Kidney (tissue), 14 donors: Measurements from ENCODE around the gene C11orf54. TPM values are rescaled to one million over a fixed set of nuclear protein-coding genes. Genes with fewer than 3 reads are reported as not detected.

Source experiments
- DNase-seq, 5 donors: peaks; one replicate each; pipeline ENCODE4 v3.0.0-alpha.2; 2013 to 2020
- FAIRE-seq: peaks from 2 replicates; lab custom pipeline; 2012; peaks lifted over from hg19 to GRCh38; lab: Jason Lieb, UNC
- H3K27ac ChIP-seq, 2 donors: one replicate each; pipeline ENCODE4 v1.7.0; 2013; ENCODE audit warnings: low read depth in 2 of 2, low read length in 2 of 2, inconsistent platforms in 1 of 2
- H3K27me3 ChIP-seq: one replicate; pipeline ENCODE4 v1.7.1; 2013; ENCODE audit warnings: low read length, inconsistent platforms; ENCODE audit not compliant: control insufficient read depth, insufficient read depth
- H3K36me3 ChIP-seq, 3 donors: one replicate each; pipeline versions ENCODE4 v1.7.0 to v1.7.1; 2013; ENCODE audit warnings: low read length in 3 of 3, control low read depth in 1 of 3, inconsistent platforms in 1 of 3; ENCODE audit not compliant: insufficient read depth in 3 of 3, control insufficient read depth in 2 of 3
- H3K4me1 ChIP-seq, 3 donors: one replicate each; pipeline versions ENCODE4 v1.7.0 to v1.7.1; 2013; ENCODE audit warnings: low read length in 3 of 3, inconsistent platforms in 1 of 3, low read depth in 1 of 3; ENCODE audit not compliant: control insufficient read depth in 2 of 3, insufficient read depth in 2 of 3
- H3K4me3 ChIP-seq, 3 donors: one replicate each; pipeline versions ENCODE4 v1.7.0 to v1.8.1; 2013; ENCODE audit warnings: low read length in 3 of 3, control low read depth in 1 of 3, inconsistent platforms in 1 of 3
- H3K9ac ChIP-seq, 3 donors: one replicate each; pipeline versions ENCODE4 v1.7.0 to v1.7.1; 2013; ENCODE audit warnings: low read length in 3 of 3, control low read depth in 1 of 3, inconsistent platforms in 1 of 3
- H3K9me3 ChIP-seq, 3 donors: one replicate each; pipeline versions ENCODE4 v1.7.0 to v1.7.1; 2013; ENCODE audit warnings: low read length in 3 of 3, control low read depth in 1 of 3, inconsistent platforms in 1 of 3; ENCODE audit not compliant: control insufficient read depth in 2 of 3, insufficient read depth in 1 of 3
- intact Hi-C: fragments of 100-400 bp; cut with DNase I; formaldehyde crosslinking; loops from one replicate; pipeline ENCODE4 v1.11.1; 2022
- polyA plus RNA-seq: library from polyadenylated mRNA; stranded (reverse); fragments of 350-450 nt; fragmentation: Illumina TruSeq; extraction: RNeasy Lipid Tissue Mini Kit (QIAGEN cat#74804); gene quantifications from one replicate; pipeline ENCODE4 v1.2.3, GENCODE V29; 2014; ENCODE audit warnings: low read depth, low replicate concordance; ENCODE audit not compliant: insufficient read depth
- total RNA-seq: library from RNA; stranded (reverse); fragmentation: NEBNext Ultra II Directional; extraction: Animal tissue kit (Norgen Biotek cat#: 25700); gene quantifications from one replicate; pipeline ENCODE4 v1.2.1, GENCODE V29; 2021
- TF ChIP-seq, protein P1 (sequence below): IDR thresholded peaks from 3 replicates; pipeline ENCODE4 v1.5.1; 2012; ENCODE audit warnings: mild to moderate bottlenecking, moderate library complexity, borderline replicate concordance; ENCODE audit not compliant: insufficient read depth; ENCODE audit errors: extremely low read depth
- donor health status: control.
- donor health status: control.
- donor health status: control.
- donor health status: control.
- donor health status: control.
- donor health status: DM: yes; HTN: yes; CAD: no.
- donor health status: Normal renal cell carcinoma (clear cell type).

C11orf54 gene
- total and polyA plus RNA-seq, 2 donors from 2014 or later: 101 to 211 TPM

DNA sequence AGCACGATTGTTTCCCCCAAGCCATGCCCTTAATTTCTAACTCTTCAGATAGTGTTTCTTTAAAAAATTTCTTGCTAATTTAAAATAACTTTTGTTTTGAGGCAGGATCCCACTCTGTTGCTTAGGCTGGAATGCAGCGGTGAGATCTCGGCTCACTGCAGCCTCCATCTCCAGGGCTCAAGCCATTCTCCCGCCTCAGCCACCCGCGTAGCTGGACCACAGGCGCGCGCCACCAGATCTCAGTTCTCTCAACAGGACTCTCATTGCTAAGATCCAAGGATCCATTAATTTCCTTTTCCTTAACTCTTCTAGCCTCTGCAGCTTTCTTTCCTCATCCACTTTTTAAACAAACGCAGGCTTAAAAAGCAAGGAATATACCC, 42.3 kb downstream of the C11orf54 start:
- H3K4me1 ChIP-seq: peaks cover 3 to 8% (median 4%) of the 10 kb centered on the region in 3 donors
- peak overlapping the region; percentile 49 to 98 (median 71) for H3K9ac ChIP-seq
- intact Hi-C loops: no loop called here
- FAIRE-seq: no peak
- peak overlapping the region in 1 of 2 donors; percentile 17 for H3K27ac ChIP-seq
- no peak for DNase-seq
- TF ChIP-seq, protein P1, sequence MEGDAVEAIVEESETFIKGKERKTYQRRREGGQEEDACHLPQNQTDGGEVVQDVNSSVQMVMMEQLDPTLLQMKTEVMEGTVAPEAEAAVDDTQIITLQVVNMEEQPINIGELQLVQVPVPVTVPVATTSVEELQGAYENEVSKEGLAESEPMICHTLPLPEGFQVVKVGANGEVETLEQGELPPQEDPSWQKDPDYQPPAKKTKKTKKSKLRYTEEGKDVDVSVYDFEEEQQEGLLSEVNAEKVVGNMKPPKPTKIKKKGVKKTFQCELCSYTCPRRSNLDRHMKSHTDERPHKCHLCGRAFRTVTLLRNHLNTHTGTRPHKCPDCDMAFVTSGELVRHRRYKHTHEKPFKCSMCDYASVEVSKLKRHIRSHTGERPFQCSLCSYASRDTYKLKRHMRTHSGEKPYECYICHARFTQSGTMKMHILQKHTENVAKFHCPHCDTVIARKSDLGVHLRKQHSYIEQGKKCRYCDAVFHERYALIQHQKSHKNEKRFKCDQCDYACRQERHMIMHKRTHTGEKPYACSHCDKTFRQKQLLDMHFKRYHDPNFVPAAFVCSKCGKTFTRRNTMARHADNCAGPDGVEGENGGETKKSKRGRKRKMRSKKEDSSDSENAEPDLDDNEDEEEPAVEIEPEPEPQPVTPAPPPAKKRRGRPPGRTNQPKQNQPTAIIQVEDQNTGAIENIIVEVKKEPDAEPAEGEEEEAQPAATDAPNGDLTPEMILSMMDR: no peak
- no peaks in the 10 kb centered on the region for H3K9me3 ChIP-seq
- H3K27me3 ChIP-seq: no peaks in the 10 kb centered on the region
- H3K36me3 ChIP-seq: peaks cover 0 to under 1% (median 0%) of the 10 kb centered on the region in 3 donors
- H3K4me3 ChIP-seq: peak overlapping the region; percentile 70 to 99 (median 75)

DNA sequence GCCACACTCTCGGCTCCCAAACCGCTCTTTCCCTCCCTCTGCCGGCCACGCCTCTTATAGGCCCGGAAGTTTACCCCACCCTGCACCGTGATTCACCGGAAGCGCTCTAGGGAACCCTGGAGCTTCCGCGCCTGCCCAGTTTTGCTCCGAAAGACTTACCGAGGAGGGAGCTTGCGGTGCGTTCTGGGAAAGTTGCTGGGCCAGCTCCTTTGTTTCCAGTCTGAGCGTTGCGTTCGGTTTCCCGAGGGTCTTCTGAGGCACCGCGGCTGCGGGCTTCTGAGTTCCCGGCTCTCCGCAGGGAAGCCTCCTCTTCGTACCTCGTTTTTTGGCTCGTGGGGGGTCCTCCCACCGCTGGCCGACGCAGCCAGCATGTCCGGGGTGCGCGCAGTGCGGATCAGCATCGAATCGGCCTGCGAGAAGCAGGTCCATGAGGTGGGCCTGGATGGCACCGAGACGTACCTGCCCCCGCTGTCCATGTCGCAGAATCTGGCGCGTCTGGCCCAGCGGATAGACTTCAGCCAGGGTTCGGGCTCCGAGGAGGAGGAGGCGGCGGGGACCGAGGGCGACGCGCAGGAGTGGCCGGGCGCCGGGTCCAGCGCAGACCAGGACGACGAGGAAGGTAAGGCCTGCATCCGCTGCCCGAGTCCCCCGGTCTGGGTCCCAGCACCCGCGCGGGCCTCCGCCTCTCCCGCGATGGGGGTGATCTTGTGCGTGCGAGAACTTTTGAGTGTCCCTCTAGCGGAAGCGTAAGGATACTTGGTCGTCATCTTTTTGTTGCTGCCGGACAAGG, 42.9 kb downstream of the C11orf54 start, which contains the start of gene MED17:
Gene MED17, plus strand, starts transcription at position 138 of the 790 bp plus-strand sequence. Its CDS starts 232 bp downstream, at position 370.
- Histone ChIP-seq H3K27ac (peak within 1 kb of the TSS; percentile 82 to 96), H3K9ac (peak within 1 kb of the TSS; percentile 71 to 98 (median 79)), H3K4me3 (peak within 1 kb of the TSS; percentile 70 to 99 (median 75)), H3K36me3 (peaks cover 0 to 7% (median 0%) of the 10 kb centered on the region in 3 donors), H3K9me3 (no peaks in the 10 kb centered on the region), H3K27me3 (no peaks in the 10 kb centered on the region), H3K4me1 (peaks cover 3 to 8% (median 4%) of the 10 kb centered on the region in 3 donors)
- DNase-seq: peak; percentile 95 to 98 (median 97)
- TF ChIP-seq, protein P1: peak; percentile 27
- intact Hi-C loops: no loop called here
- peak; percentile 52 for FAIRE-seq

DNA sequence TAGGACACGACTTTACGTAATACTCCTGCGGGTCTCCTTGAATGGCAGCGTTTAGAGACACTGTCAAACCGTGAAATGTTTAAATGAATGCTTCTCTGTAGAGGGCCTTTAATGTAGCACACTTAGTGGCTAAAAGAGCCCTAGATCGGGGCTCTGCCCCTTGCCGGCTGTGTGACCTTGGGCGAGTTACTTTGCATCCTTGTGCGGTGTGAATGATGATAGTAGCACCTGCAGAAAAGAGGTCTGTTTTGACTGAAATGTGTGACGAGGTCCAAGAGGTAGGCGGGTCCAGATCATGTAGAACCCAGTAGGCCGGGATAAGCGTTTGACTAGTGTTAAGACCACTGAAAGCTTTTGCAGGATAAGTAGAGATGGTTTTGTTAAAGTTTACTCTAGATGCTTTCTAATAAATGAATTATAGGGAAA, 43.5 kb downstream of the C11orf54 start:
- DNase-seq (peak in 2 of 5 donors; percentile 18 to 50), FAIRE-seq (no peak)
- peak overlapping the region; percentile 70 to 99 (median 75) for H3K4me3 ChIP-seq
- peaks cover 3 to 8% (median 4%) of the 10 kb centered on the region in 3 donors for H3K4me1 ChIP-seq
- H3K9ac ChIP-seq: peak overlapping the region; percentile 71 to 98 (median 79)
- TF ChIP-seq, protein P1: no peak
- no peaks in the 10 kb centered on the region for H3K27me3 ChIP-seq
- H3K27ac ChIP-seq: no peak overlapping the region
- peaks cover 0 to 12% (median 2%) of the 10 kb centered on the region in 3 donors for H3K36me3 ChIP-seq
- no peaks in the 10 kb centered on the region for H3K9me3 ChIP-seq
- intact Hi-C loops: no loop called here
